Activated naive CD4-positive, alpha-beta T cell treated with anti-CD3 and anti-CD28 coated beads for 36 hours (primary cell): ENCODE data around the gene JTB. TPM values are rescaled to one million over a fixed set of nuclear protein-coding genes. Genes with fewer than 3 reads are reported as not detected.
A peak's percentile ranks its signal among the peaks of the same experiment; 100 is the strongest.

Experiments
- CTCF ChIA-PET: fragments of 350-600 bp; sonication (Branson Sonifier 250); formaldehyde crosslinking; loops from one replicate; lab custom pipeline; 2021; ENCODE audit warnings: antibody characterized with exemption; lab: Charles Lee
- DNase-seq: peaks from one replicate; pipeline ENCODE4 v3.0.0-alpha.2; 2020
- H3K27ac Mint-ChIP-seq: one replicate; pipeline ENCODE4 v1.8.0; 2021; ENCODE audit warnings: mild to moderate bottlenecking, mixed read lengths
- H3K27me3 Mint-ChIP-seq: one replicate; pipeline ENCODE4 v1.8.0; 2021; ENCODE audit warnings: low read depth, mixed read lengths
- H3K36me3 Mint-ChIP-seq: one replicate; pipeline ENCODE4 v1.8.0; 2021; ENCODE audit warnings: low read depth, mixed read lengths
- H3K4me1 Mint-ChIP-seq: one replicate; pipeline ENCODE4 v1.8.0; 2021; ENCODE audit warnings: low read depth, mixed read lengths
- H3K4me3 Mint-ChIP-seq: one replicate; pipeline ENCODE4 v1.8.0; 2021; ENCODE audit warnings: mild to moderate bottlenecking, moderate library complexity, mixed read lengths
- H3K9me3 Mint-ChIP-seq: one replicate; pipeline ENCODE4 v1.8.0; 2021; ENCODE audit warnings: mixed read lengths
- intact Hi-C: fragments of 100-400 bp; cut with micrococcal nuclease; formaldehyde crosslinking; loops from one replicate; pipeline ENCODE4 v1.15.1; 2023
- total RNA-seq, 2 experiments: library from RNA; stranded (reverse); gene quantifications; one replicate each; pipeline ENCODE4 v1.2.3, GENCODE V29; 2021

The JTB gene
- total RNA-seq, 2 experiments from 2014 or later: 126 to 131 TPM

DNA sequence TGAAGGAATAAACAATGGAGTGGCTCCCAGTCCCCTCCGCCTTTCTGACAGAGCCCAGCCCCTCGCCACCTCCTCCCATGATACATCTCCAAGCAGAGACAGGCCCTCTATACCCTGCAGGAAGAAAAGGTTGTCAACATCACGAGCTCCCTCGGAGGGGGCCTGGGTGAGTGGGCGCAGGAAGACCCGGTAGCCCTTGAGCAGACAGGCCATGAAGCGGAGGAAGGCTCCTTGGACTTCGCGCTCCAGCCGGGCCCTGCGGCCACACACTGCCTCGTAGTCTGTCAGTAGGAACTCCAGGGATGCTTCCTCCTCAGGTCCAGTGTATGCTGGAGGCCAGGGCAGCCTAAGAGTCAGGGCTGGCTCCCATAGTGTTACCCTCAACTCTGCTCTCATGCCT, 38.0 kb downstream of the JTB start:
- Mint-ChIP-seq H3K4me1 (peaks cover 14% of the 10 kb centered on the region), H3K36me3 (peaks cover 37% of the 10 kb centered on the region), H3K27me3 (no peaks in the 10 kb centered on the region), H3K9me3 (no peaks in the 10 kb centered on the region), H3K4me3 (no peak overlapping the region), H3K27ac (no peak overlapping the region)
- CTCF ChIA-PET: interaction anchor here (0.6 to 1.7 kb wide), 3 partner anchors 36 to 142 kb away, joined by 3 to 4 read pairs (median 3); no protein-coding TSS in a partner anchor
- no peak for DNase-seq
- intact Hi-C loops: no loop called here

DNA sequence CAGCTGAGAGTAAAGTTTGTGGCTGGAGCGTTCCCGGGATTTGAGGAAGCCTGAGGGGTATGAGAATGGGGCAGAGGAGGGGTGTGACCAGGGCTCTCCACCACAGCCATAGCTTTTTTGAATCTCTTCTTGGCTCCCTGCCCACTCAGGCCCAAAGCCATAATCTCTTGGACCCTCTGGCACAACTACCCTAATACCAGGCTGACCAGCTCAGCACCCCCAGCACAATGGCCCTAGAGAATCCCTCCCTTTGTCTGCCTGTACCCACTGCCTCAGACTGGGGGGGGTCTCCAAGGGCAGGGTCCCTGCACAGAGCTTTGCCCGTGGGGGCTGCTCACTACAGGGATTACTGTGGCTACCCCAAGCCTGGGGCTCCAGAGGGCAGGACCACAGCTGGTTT, 38.5 kb downstream of the JTB start:
- intact Hi-C loops: no loop called here
- Mint-ChIP-seq H3K36me3 (peaks cover 38% of the 10 kb centered on the region), H3K9me3 (no peaks in the 10 kb centered on the region), H3K27me3 (no peaks in the 10 kb centered on the region), H3K4me3 (no peak overlapping the region), H3K4me1 (peaks cover 9% of the 10 kb centered on the region), H3K27ac (no peak overlapping the region)
- CTCF ChIA-PET: no interaction called here
- DNase-seq: no peak

DNA sequence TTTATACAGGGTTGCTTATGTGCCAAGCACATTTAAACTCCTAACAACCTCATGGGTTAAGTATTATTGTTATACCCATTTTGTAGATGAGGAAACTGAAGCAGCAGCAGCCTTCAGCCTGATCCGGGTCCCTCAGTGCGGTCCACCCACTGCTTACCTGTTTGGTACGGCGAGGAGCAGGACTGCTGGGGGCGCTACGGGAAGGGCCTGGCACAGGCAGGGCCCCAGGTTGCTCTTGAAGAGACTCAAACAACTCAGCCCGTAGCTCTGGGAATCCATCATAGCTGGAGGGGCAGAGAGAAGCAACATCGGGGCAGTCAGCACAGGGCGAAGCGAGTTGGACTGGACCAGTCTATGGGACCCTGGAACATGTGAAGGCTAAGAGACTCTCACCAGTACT, 40.1 kb downstream of the JTB start:
- Mint-ChIP-seq H3K36me3 (peaks cover 40% of the 10 kb centered on the region), H3K4me3 (no peak overlapping the region), H3K9me3 (no peaks in the 10 kb centered on the region), H3K27me3 (no peaks in the 10 kb centered on the region), H3K4me1 (no peaks in the 10 kb centered on the region), H3K27ac (no peak overlapping the region)
- intact Hi-C loops: no loop called here
- CTCF ChIA-PET: interaction anchor here (0.6 kb wide), 1 partner anchor 18 kb away, joined by 3 read pairs; no protein-coding TSS in a partner anchor
- no peak for DNase-seq

GRCh38 chr1:153936011-153936802, 41.3 kb downstream of the JTB start:
- no peak for DNase-seq
- intact Hi-C loops: no loop called here
- Mint-ChIP-seq H3K27ac (no peak overlapping the region), H3K27me3 (no peaks in the 10 kb centered on the region), H3K9me3 (no peaks in the 10 kb centered on the region), H3K4me1 (no peaks in the 10 kb centered on the region), H3K36me3 (peaks cover 39% of the 10 kb centered on the region), H3K4me3 (no peak overlapping the region)
- CTCF ChIA-PET: no interaction called here

- CTCF ChIA-PET: no interaction called here
- peak overlapping the region; percentile 41 for H3K27ac Mint-ChIP-seq
- H3K4me1 Mint-ChIP-seq: no peaks in the 10 kb centered on the region
- intact Hi-C loops: no loop called here
- no peaks in the 10 kb centered on the region for H3K27me3 Mint-ChIP-seq
- peaks cover 35% of the 10 kb centered on the region for H3K36me3 Mint-ChIP-seq
- no peak for DNase-seq
- no peak overlapping the region for H3K4me3 Mint-ChIP-seq
- H3K9me3 Mint-ChIP-seq: no peaks in the 10 kb centered on the region
Measured at GRCh38 chr1:153934746-153935145, 42.7 kb downstream of the JTB start.

GRCh38 chr1:153933955-153934354, 43.5 kb downstream of the JTB start:
- CTCF ChIA-PET: interaction anchor here (0.6 to 0.8 kb wide), 2 partner anchors 10 to 81 kb away, joined by 3 to 4 read pairs; no protein-coding TSS in a partner anchor
- Mint-ChIP-seq H3K9me3 (no peaks in the 10 kb centered on the region), H3K4me3 (no peak overlapping the region), H3K36me3 (peaks cover 35% of the 10 kb centered on the region), H3K27ac (no peak overlapping the region), H3K27me3 (no peaks in the 10 kb centered on the region), H3K4me1 (no peaks in the 10 kb centered on the region)
- intact Hi-C loops: no loop called here
- no peak for DNase-seq

GRCh38 chr1:153933430-153933829, 44.0 kb downstream of the JTB start:
- no peak for DNase-seq
- CTCF ChIA-PET: no interaction called here
- H3K9me3 Mint-ChIP-seq: no peaks in the 10 kb centered on the region
- H3K36me3 Mint-ChIP-seq: peaks cover 35% of the 10 kb centered on the region
- intact Hi-C loops: no loop called here
- no peak overlapping the region for H3K27ac Mint-ChIP-seq
- H3K27me3 Mint-ChIP-seq: no peaks in the 10 kb centered on the region
- peaks cover under 1% of the 10 kb centered on the region for H3K4me1 Mint-ChIP-seq
- no peak overlapping the region for H3K4me3 Mint-ChIP-seq

GRCh38 chr1:153932156-153933131, 45.0 kb downstream of the JTB start:
- H3K27ac Mint-ChIP-seq: no peak overlapping the region
- CTCF ChIA-PET: no interaction called here
- no peak overlapping the region for H3K4me3 Mint-ChIP-seq
- intact Hi-C loops: no loop called here
- peaks cover 32% of the 10 kb centered on the region for H3K36me3 Mint-ChIP-seq
- no peaks in the 10 kb centered on the region for H3K27me3 Mint-ChIP-seq
- no peaks in the 10 kb centered on the region for H3K9me3 Mint-ChIP-seq
- peaks cover 6% of the 10 kb centered on the region for H3K4me1 Mint-ChIP-seq
- no peak for DNase-seq

DNA sequence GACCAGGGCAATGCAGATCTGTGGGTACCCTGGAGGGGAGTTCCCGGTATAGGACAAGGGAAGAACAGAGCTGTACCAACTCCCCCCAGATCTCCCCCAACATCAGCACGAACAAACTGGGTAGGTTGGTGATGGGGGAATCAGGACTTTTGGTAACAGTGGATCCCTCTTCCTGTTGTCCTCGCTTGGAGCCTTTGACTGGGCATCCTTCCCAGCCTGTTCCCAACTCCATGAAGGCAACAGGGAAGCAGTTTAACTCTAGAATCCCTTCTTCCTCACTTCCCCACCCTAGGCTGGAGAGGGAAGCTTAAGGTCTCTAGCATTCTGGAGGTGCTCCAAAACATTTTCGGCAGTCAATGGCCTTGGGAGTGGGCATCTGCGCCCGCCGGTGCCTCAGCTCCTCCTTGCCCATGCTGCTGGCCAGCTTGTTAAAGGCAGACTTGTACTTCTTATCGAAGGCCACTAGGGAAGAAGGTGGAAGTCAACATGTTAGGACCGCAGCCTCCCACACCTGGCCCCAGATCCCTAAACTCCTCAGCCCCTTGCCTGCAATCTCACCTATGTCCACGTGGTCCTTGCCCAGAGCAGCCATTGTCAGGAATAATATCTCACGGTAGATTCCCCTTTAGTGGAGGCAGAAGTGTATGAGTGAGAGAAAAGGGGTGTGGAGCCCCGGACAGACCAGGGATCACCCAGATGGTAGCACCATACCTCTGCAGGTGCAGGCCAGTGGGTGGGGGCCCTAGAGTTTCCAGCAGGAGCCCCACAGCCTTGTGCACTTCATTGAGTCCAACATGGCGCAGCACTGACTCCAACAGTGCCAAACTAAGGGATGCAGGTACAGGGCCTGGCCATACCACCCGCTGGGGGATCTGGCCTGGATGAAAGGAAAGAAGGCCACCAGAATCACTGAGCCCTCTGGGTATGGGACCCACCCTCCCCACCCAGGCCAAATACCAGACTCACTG, 47.2 kb downstream of the JTB start:
- no peaks in the 10 kb centered on the region for H3K9me3 Mint-ChIP-seq
- H3K4me1 Mint-ChIP-seq: peaks cover 6% of the 10 kb centered on the region
- no peak overlapping the region for H3K4me3 Mint-ChIP-seq
- peaks cover 18% of the 10 kb centered on the region for H3K36me3 Mint-ChIP-seq
- H3K27me3 Mint-ChIP-seq: no peaks in the 10 kb centered on the region
- intact Hi-C loops: no loop called here
- no peak overlapping the region for H3K27ac Mint-ChIP-seq
- no peak for DNase-seq
- CTCF ChIA-PET: interaction anchor here (0.6 to 1.3 kb wide), 3 partner anchors 14 to 282 kb away, joined by 3 to 5 read pairs (median 3); partner anchors contain the start of gene RAB13

GRCh38 chr1:153929426-153929825, 48.0 kb downstream of the JTB start:
- H3K4me1 Mint-ChIP-seq: peaks cover 6% of the 10 kb centered on the region
- intact Hi-C loops: no loop called here
- no peaks in the 10 kb centered on the region for H3K9me3 Mint-ChIP-seq
- DNase-seq: no peak
- H3K36me3 Mint-ChIP-seq: peaks cover 14% of the 10 kb centered on the region
- H3K27me3 Mint-ChIP-seq: no peaks in the 10 kb centered on the region
- no peak overlapping the region for H3K27ac Mint-ChIP-seq
- CTCF ChIA-PET: interaction anchor here (0.6 to 1.3 kb wide), 4 partner anchors 15 to 281 kb away, joined by 3 to 5 read pairs (median 4); partner anchors contain the start of gene RAB13
- no peak overlapping the region for H3K4me3 Mint-ChIP-seq

DNA sequence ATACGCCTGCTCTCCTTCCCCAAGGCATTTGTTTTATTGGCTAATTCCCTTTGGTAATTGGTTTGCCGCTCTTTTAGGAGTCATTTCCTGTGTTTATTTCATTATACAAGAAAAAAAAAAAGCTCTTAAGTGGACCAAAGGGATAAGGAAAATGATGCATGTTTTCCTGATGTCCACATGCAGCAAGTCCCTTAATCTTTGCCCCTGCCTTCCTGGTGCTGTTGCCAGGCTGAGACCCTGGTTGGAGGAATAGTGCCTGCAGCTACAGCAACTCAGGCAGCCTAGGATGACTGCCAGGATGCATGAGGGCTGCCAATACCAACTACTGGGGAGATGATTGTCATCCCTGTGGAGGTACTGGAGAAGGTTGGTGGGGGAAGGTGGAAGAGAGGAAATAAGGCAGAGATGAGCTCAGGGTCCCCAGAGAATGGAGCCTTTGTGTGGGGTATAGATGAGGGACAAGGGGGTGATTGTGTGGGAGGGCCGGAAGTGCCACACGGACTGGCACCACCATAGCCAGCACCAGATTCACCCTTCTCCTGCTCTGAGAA, 48.6 kb downstream of the JTB start:
- CTCF ChIA-PET: interaction anchor here (0.6 to 1.3 kb wide), 4 partner anchors 32 to 370 kb away, joined by 3 to 5 read pairs (median 4); partner anchors contain the start of gene RAB13
- Mint-ChIP-seq H3K4me1 (peaks cover 8% of the 10 kb centered on the region), H3K27me3 (no peaks in the 10 kb centered on the region), H3K36me3 (peaks cover 12% of the 10 kb centered on the region), H3K27ac (peak overlapping the region; percentile 9), H3K9me3 (no peaks in the 10 kb centered on the region), H3K4me3 (no peak overlapping the region)
- DNase-seq: no peak
- intact Hi-C loops: no loop called here
